HCT116 (cell line): ENCODE results near the gene TOP1.

Experiments used
- CEBPB ChIP-seq: IDR thresholded peaks from 2 replicates; pipeline ENCODE4 v1.6.1; 2012; ENCODE audit warnings: low read depth
- MAX ChIP-seq: IDR thresholded peaks from 2 replicates; pipeline ENCODE4 v1.6.1; 2012
- POLR2A ChIP-seq: IDR thresholded peaks from 2 replicates; pipeline ENCODE4 v1.7.0; 2011; ENCODE audit warnings: borderline replicate concordance; ENCODE audit not compliant: insufficient read depth, insufficient read length; ENCODE audit errors: extremely low read depth
- REST ChIP-seq: IDR thresholded peaks from 2 replicates; pipeline ENCODE4 v1.6.1; 2012; ENCODE audit warnings: low read depth
- ZNF274 ChIP-seq: fragments of 200-500 bp; sonication (Bioruptor generic); IDR thresholded peaks from 2 replicates; pipeline ENCODE4 v1.6.1; 2014; ENCODE audit warnings: mild to moderate bottlenecking, low read depth, low read length, inconsistent platforms

- TF ChIP-seq ZNF274 (no peak), CEBPB (no peak), POLR2A (no peak), REST (no peak), MAX (no peak)
Measured at GRCh38 chr20:41126719-41127118, 98.1 kb downstream of the TOP1 start.
